Activated CD8-positive, alpha-beta memory T cell treated with anti-CD3 and anti-CD28 coated beads for 4 hours (primary cell): ENCODE results near the gene GNAT3.

Experiments
- DNase-seq, 2 donors: peaks; one replicate each; pipeline ENCODE4 v3.0.0-alpha.2; 2020; ENCODE audit warnings: low read depth in 2 of 2

Gene GNAT3

DNA sequence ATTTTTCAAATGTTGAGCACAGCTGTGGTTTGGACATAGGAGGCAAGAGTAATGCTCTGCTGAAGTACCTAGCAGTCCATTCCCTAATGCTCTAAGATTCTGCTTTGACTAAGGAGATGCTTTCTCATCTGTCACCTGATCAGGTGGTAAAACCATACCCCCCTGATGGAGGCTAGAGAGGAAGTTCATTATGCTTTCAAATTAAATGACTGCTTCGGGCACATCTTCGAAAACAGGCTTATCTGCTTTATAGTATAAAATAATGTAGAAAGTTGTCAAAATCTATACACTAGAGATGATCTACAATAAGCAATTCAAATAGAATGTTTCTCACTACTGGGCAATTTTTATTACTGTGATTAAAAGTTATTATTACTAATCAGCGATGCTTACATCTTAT, at the start of gene GNAT3:
TSS of gene GNAT3 (minus strand) at position 101 of the 400 bp plus-strand sequence. CDS start 138 bp downstream, outside the sequence.
- no peak for DNase-seq

DNA sequence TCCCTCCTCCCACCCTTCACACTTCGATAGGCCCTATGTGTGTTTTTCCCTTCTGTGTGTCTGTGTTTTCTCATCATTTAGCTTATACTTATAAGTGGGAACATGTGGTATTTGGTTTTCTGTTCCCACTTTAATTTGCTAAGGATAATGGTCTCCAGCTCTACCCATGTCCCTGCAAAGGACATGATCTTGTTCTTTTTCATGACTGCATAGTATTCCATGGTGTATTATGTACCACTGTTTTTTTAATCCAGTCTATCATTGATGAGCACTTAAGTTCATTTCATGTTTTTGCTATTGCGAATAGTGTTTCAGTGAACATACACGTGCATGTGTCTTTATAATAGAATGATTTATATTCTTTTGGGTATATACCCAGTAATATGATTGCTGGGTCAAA, 46.3 kb upstream of the GNAT3 start:
- no peak for DNase-seq

DNA sequence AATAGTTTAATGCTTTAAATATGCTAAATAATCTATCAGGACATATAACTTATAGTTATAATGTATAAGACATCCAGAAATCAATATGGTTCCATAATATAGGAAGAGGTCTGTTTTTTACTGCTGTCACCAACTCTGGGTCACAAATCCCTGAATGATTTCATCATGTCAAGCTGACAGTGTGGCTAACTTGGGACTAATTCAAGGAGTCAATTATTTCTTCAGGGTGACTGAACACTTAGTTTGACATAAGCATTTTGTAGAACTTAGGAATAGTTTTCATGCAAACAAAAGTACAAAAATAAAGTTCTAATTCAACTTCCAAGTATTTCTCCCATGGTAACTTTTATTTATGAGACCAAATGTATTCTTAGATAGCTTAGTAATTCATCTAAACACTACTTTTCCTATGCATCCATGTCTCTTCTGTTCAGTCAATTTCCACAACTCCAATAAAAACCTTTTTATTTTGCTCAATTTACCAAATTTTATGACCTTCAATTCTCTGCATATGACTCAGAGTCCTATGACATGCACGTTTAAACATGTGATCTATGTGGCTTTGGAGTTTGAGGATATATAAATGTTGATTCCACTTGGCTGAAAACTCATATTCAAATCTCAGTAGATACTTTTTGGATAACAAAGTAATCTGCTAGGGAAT, 40.3 kb upstream of the GNAT3 start:
- no peak for DNase-seq

DNA sequence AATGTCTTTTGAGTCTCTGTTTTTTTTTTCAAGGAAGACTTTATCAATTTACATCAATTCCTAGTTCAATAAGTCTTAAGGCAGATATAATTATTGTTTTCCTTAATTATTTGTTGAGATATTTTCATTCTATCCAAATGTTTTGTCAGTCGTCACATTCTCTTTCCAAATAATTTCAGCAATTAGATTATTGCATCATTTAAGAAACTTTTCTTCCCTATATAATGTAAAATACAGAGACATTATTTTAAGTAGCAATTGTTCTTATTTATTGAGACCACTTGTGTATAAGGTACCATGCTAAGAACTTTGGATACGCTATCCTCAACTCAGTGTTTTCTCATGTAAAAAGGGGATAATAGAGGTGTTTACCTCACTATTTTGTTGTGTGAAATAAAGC, 38.1 kb upstream of the GNAT3 start:
- DNase-seq: no peak

DNA sequence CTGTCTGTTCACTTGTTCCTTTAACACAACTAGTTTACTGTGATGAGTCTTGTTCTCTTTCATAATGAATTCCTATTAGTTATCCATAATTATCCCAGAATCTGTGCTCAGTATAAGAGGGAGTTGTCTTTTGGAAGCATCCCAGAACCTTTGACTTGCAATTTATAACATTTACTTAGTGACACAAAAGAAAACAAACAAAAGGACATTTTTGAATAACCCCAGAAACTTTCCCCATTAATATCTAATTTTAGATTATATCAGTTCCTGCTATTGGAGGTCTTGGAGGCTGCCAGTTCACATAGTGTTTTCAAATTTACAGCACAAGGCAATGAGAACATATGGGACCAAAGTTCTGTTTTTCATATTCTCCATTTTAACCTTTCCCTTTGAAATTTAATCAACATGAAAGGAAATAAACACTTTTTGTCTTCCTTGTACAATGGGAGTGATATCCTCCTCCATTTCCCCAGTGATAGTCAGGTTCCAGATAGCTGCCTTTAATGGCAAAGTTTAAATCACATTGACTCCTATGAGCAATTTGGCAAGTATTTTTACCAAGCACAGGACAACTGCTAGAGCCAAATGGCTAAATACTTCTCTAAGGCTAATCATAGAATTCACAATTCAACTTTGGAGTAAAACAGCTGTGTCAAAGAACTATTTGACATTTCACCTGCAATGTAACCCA, 37.1 kb upstream of the GNAT3 start:
- DNase-seq: no peak

DNA sequence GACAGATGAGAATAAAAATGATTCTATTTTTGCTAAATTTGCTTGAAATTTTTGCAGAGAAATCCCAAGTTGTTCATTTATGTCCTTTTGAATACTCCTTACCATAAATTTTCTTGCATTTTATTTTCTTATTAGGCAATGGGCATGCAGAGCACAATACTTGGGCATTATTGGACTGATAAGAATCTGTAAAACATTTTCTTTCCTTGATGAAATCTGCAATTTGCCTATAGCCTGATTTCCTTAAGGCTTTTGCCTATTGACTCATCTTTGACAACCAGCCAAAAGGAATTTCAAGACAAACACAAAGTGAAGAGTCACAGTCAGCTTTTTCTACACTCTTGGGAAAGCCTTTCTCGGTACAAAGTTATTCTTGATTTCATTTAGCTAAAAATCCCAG, 30.5 kb upstream of the GNAT3 start:
- no peak for DNase-seq

DNA sequence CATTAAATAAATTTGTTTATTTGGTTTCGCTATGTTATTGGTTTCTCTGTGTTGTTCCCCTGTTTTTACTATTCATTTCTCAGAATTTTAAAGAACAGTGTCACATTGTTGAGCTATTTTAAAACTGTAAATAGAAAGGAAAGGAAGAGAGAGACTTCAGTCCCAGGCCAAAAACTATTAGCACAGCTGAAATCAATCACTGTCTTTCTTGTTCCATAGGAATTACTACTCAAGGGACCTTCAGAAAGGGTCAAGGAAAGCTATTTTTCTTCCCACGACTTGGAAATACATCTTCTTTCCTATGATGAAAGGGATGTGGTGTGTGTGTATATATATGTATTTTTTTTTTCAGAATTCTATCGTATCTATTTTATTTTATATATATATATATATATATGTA, 29.0 kb upstream of the GNAT3 start:
- DNase-seq: no peak

DNA sequence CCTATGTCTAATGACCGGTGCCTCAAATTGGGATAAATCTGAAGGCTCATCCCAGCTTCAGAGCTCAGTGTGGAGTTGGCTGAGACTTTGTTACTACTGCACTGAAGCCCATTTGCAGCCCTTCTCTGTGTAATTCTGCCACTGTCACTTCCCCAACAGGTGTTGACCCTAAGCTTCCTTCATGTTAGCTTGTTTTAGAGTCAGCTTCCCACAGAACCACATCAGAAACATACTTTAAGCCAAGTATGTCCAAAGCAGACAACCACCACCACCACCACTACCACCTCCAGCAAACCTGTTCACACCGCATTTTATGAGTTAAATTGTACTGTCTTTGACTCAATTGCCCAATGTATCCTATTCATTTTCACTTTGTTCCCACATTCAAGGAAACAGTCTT, 25.2 kb upstream of the GNAT3 start:
- no peak for DNase-seq

DNA sequence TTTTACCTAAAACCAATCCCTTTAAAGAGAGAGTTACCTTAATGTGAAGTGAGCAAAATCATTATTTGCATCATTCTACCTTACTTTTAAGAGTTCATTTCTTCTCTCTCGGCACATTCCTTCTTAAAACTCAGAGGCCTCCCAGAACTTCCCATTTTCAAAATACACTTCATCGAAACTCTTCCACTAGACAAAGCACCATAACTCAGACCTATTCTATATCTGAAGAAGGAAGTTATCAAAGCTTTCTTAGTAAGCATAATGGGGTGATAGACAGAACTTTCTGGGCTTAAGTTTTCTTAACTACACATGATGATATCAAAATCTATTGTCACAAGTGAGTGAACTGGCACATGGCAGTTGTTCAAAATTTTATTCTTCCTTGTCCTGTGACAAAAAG, 24.6 kb upstream of the GNAT3 start:
- no peak for DNase-seq

DNA sequence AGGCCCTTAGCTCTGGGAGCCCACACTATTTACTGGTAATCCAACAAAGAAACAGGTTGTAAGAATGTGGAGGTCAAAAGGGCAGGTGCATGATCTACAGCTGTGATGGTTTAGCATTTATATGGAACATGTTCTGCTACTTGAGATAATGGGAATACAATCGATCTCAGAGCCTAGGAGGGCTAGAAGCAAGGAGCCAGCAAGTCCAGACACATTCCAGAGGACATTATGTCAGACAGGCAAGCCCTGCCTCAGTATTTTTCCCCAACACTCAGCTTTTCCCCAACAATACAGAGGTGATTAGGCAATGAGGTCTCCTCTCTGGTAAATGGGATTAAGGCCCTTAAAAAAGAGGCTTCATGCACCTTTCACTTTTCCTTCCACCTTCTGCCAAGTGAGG, 21.4 kb upstream of the GNAT3 start:
- no peak for DNase-seq

DNA sequence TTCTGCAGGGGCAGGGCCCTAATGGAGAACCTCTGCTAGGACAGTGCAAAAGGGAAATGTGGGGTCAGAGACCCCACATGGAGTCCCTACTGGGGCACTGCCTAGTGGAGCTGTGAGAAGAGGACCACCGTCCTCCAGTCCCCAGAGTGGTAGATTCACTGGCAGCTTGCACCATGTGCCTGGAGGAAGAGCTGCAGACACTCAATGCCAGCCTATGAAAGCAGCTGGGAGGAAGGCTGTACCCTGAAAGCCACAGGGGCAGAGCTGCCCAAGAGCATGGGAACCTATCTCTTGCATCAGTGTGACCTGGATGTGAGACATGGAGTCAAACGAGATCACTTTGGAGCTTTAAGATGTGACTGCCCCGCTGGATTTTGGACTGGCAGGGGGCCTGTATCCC, 20.3 kb upstream of the GNAT3 start:
- no peak for DNase-seq

DNA sequence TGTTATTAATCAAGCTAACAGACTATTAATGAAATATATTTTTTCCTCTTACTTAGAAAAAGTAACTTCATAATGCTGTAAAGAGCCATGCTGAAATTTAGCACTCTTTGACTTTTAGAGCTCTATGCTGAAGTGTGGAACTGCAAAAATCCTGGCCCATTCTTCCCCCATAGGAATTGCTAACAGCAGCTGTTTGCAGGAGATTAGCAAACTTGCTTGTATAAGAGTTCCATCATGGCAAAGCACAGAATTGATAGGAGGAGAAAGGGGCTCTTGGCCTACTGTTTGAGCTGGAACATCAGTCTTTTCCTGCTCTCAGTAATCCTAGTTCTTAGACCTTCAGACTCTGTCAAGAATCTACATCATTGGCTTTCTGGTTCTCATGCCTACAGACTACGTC, 18.3 kb upstream of the GNAT3 start:
- no peak for DNase-seq

DNA sequence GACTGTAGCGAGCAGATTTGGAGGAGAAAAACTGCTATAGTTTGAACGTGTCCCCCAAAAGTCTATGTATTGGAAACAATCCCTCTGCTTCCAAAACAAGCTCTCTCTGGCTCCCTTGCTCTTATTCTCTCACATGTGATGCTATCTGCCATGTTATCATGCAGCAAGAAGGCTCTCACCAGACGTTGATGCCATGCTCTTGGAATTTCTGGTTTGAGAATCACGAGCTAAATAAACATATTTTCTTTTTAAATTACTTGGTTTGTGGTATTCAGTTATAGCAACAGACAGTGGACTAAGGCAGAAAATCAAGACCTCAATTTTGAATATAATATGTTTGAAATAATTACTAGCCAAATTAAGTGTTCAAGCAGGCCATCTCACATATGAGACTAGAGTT, 17.5 kb upstream of the GNAT3 start:
- DNase-seq: no peak

DNA sequence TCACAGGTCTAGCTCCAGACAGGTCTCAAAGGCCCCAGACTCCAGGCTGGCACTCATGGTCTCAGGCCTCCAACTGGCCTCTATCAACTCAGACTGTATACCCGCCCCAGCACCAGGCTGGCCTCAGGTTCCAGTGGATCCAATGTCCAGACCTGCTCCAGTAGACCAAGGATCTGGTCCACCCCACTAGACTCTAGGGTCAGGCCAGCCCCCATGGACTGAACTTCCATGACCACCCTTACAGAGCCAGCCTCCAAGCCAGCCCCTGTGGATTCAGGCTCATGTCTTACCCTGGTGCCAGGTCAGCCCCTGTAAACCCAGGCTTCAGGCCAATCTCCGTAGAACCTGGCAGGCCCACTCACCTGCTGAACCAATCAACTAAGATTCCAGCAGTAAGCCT, 16.8 kb upstream of the GNAT3 start:
- DNase-seq: no peak

DNA sequence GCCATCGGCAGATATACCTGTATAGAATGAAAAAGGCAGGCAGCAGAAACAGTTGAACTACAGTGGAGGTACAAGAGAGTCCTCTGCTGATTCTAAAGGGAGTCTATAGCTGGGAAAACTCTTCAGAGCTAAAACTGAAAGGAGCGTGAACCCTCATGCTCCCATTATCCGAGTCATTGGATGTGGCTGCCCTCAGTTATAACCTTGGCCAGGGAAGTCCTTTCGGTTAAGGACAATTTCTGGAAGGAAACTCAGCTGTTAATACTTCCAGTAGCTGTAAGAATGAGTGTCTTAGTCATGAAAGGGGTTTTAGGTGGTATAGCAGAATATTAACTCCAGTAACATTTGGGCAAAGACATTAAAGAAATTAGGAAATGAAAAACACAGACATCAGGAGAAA, 14.6 kb upstream of the GNAT3 start:
- DNase-seq: no peak

DNA sequence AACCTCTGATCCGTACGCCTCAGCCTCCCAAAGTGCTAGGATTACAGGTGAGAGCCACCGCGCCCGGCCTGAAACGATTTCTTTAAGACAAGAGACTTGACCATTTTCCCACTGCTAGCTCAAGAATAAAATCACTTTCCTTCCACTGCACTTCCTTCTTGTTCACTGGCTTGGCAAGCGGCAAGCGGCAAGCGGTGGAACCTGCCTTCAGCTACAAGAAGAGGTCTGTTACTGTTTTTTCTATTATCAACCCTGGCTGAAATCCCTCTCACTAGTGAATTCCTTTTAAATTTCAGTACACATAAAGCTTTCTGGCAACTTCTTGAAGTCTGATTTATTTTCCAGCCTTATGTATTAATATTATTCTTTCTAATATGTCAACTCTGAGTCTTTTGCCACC, 12.8 kb upstream of the GNAT3 start:
- no peak for DNase-seq

DNA sequence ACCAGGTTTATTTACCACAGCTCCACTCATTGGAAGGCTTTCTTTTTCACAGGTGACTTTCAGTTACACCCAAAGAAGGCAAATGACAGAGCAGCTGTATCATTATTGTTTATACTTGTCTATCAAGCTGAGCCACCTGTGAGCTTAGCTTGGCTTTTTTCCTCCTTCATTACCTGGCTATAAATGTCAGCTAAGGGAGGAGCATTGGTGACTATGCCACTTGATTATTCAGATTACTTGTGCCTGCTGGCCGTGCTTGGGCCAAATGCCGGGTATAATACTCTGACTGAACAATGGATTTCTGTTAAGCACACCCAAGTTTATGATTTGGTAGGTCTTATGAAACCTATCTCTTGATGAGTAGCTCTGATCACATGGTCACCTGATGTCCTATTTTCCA, 9.9 kb upstream of the GNAT3 start:
- no peak for DNase-seq

DNA sequence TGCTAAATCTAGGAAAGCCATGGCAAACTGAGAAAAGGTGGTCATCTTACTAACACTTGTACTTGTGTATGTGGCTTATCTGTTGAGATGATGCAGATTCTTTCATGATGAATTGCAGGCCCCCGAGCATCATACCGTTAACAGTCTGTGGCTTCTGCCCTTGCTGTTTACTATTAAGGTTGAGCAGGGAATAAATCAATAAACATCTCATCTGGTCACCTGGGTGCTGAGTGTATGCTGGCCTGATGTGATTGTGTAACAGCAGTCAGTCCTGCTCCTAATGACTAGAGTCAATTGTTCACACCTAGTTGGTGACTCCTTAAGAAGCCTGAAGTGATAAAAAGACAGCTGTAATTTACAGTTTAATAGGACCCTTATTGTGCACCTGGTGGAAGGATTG, 8.3 kb upstream of the GNAT3 start:
- no peak for DNase-seq

DNA sequence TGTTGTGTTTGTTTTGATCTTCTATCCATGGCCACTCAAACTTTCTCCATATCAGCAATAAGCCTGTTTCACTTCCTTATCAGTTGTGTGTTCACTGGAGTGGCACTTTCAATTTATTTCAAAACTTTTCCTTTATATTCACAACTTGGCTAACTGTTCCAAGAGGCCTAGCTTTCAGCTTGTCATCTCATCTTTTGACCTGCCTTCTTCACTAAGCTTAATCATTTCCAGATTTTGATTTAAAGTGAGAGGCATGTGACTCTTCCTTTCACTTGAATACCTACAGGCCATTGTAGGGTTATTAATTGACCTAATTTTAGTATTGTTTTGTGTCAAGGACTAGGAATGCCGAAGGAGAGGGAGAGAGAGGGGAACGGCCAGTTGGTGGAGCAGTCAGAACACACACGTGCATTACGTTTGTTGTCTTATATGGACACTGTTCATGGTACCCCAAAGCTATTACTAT, 5.5 kb upstream of the GNAT3 start:
- DNase-seq: no peak

DNA sequence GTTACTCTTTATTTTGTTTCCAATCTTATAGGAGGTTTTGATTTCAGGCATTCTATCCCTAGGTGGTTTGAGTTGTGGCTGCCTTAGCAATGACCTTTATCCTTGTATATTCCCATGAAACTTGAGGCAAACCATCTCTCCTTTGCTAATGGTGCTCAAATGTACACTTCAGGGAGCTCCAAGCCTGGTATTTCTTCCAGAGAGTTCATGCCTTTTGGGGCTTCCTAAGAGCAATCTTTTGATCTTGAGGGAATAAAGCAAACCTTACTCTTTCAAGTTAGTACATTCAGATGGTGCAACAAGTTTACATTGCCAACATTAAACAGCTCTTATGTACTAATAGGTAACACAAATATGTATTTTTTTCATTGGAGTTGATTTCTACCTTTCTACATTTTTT, 3.4 kb upstream of the GNAT3 start:
- no peak for DNase-seq

DNA sequence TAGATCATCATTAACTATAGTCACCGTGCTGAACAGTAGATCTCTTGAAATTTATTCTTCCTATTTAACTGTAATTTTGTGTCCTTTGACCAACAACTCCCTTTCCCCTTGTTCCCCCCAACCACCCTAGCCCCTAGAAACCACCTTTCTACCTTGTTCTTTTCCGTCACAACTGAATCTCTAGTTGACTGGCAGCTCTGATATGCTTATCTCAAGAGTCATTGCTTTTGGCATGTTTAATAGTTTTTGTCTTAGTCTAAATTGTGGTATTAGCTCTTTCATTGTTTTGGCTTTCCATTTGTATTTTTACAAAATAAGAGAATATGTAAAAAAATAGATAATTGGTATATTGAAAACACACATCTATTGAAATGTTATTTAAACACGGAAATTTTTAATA, 1.8 kb downstream of the GNAT3 start:
- no peak for DNase-seq

DNA sequence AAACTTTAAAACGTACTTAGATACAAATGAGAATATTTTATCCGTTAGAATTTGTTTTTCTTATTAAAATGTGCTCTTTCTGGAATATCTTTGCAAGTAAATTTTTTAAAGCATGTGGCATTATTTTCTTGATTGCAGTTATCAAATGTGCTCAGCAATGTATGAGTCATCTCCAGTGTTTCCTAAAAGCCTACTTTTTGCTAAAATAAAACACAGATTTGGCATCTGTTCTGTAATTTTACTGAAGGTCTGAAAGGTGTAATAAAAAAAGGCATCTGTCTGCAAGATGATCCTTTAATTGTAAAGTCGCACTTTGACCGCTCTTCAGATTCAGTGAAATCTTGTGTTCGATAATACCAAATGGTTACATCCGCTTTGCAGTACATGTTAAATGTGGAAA, 3.4 kb downstream of the GNAT3 start:
- DNase-seq: no peak

DNA sequence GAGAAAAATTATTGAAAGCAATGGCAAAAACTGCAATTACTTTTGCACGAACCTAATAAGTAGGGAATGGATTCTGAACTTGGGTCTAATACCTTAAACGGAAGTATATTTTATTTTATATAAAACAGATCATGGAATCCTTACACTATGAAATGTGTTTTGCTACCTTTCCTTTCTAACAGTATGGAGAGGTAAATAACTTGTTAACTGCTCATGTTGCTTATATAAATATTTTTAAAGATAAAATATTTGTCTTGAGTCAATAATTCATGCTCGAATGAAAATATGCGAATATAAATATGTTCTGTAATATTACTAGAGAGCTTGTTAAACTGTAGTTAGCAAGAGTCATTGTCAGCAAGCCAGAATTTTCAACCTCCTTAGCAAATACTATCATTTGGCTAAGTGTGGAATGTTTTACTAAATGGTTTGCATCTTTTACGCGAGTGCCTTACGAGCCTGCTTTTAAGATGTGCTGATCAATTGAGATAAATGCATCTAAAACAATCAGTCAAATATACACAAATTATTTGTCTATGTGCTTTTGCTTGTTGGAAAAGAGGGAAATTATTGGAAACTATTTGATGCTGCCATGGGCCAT, 5.9 kb downstream of the GNAT3 start:
- DNase-seq: no peak
